GM13977 (cell line): ENCODE results near the gene GALNT18.

Source experiments
- DNase-seq: peaks from one replicate; pipeline ENCODE4 v3.0.0; 2012; ENCODE audit warnings: low spot score
- in situ Hi-C: fragments of 300-500 bp; cut with MboI; formaldehyde crosslinking; loops from one replicate; pipeline ENCODE4 v1.12.0; 2022; ENCODE audit warnings: low sequenced_read_pairs, low pct_unique_long_range_greater_than_20kb, mixed read lengths, inconsistent platforms; ENCODE audit not compliant: unreplicated experiment
- TF ChIP-seq, protein P1 (sequence below): IDR thresholded peaks from 2 replicates; pipeline ENCODE4 v1.5.1; 2012; ENCODE audit warnings: mild to moderate bottlenecking, control low read depth; ENCODE audit not compliant: insufficient read depth; ENCODE audit errors: extremely low read depth, missing control alignments

Gene GALNT18

DNA sequence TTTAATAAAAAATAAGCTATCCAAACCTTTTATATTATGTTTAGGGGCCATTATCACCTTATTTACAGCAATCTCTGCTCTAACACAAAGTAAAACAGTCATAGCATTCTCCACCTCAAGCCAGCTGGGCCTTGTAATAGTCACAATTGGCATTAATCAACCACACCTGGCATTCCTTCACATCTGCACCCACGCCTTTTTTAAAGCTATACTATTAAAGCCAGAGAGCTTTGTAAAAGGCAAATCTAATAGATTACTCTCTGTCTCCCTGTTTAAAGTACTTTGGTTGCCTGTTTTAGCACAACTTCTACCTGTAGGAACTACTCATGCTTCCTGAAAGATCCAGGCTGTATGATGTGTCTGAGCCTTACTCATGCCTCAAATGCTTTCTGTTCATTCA, 381.8 kb downstream of the GALNT18 start:
- no peak for DNase-seq
- TF ChIP-seq, protein P1, sequence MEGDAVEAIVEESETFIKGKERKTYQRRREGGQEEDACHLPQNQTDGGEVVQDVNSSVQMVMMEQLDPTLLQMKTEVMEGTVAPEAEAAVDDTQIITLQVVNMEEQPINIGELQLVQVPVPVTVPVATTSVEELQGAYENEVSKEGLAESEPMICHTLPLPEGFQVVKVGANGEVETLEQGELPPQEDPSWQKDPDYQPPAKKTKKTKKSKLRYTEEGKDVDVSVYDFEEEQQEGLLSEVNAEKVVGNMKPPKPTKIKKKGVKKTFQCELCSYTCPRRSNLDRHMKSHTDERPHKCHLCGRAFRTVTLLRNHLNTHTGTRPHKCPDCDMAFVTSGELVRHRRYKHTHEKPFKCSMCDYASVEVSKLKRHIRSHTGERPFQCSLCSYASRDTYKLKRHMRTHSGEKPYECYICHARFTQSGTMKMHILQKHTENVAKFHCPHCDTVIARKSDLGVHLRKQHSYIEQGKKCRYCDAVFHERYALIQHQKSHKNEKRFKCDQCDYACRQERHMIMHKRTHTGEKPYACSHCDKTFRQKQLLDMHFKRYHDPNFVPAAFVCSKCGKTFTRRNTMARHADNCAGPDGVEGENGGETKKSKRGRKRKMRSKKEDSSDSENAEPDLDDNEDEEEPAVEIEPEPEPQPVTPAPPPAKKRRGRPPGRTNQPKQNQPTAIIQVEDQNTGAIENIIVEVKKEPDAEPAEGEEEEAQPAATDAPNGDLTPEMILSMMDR, result no peak
- in situ Hi-C loops, result no loop called here

DNA sequence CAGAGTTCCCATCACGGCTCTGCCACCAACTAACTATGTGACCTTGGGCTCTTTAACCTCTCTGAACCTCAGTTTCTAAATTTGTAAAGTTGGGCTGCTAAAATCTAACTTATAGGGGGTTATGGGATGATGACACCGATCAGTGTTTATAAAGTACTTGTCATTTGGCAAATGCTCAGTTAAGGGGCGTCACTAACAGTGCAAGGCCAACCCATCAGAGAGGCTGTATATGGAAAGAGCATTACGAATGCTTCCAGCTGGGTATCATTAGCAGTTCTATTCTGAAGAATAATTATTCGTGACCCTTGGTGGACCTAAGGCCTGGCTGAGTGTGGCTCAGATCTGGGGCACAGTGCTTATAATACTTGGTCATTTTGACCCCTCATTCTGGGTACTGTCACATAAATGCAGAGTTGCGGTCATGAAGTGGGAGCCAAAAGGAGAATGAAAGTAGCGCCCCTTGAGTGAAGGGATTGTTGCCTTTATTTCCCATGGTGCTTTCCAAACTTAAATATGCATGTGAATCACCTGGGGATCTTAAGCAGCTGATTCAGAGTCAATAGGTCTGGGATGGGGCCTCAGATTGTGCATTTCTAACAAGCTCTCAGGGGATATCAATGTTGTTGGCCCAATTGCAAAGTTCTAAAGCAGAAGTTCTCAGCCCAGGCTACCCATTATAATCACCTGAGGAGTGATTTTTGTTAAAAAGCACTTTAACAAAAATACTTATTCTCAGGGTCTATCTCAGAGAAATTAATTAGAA, 384.6 kb downstream of the GALNT18 start:
- TF ChIP-seq, protein P1, result no peak
- DNase-seq, result no peak
- in situ Hi-C loops, result no loop called here

DNA sequence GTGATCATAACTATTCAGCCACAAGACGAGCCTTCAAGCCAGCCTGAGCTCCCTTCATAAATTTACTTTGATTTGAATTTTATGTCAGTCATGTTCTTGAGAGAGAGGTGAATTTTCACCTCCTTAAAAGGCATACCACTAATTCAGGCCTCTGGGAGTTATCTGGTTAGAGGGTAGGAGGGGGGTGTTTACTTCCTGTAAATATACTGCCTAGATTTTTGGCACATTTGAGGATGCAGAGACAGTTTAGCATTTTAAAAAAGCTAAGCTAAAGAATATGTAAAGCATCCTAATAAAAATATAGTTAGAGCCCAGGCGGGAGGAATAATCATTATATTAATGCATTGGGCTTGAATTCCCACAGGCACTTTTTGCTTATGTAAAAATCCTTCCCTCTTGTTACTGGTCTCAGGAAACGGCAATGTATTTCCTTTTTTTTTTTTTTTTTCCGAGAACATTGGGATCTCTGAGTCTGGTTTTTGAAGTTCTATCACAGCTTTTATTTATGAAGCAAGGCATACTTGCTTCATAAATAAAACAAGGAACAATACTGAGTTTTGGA, 385.2 kb downstream of the GALNT18 start:
- in situ Hi-C loops, result no loop called here
- DNase-seq, result no peak
- TF ChIP-seq, protein P1, result no peak

DNA sequence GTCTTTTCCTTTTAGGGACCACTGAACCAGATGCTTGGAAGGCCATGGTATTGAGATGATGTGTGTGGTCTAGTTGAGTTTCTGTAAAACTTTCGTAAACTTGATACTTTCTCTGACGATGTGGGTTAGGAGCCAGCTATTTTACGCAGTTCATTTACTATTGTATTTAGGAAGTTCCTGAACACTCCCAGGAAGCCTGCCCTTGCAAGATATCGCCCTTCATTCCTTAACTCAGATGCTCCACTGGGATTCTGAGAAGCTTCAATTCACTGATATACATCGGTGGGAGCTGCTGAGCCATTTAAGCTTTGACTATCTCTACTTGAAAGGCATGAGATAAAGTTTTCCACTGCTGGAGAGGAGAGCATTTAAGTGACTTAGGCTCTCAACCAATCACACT, 390.0 kb downstream of the GALNT18 start:
- TF ChIP-seq, protein P1, result no peak
- no peak for DNase-seq
- in situ Hi-C loops, result no loop called here

DNA sequence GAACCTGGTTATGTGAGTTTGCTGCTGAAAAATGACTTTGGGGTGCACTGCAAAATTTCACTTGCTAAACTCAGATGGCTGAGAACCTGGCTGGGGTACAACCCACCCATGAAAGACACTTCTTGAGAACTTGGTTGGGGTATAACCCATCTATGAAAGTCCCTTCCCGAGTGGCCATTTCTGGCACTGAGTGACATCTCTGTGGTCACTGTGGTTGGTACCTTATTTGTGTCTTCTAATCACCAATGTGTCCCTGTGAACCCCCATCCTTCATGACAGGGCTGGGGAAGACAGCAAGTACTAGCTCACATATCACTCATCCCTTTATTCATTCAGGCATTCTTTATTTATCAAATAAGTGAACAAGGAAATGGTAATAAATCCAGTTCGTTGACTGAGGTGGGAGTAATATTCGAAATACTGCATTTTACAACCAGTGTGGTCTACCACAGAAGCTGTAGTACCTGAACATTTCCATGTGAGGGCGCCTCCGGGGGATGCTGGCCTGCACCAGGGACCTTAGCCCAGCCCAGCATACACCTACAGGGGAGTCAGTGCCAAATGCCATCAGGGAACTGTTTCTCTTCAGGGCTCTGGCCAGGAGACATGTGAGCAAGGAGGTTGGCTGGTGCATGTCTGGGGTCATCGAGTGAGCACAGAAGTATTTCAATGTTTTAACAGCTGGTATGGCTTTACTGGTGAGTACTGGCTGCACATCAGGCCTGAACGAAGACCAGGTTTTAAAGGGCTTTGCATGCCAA, 390.8 kb downstream of the GALNT18 start:
- TF ChIP-seq, protein P1, result peak; percentile 47
- in situ Hi-C loops, result no loop called here
- DNase-seq, result peak; percentile 44

DNA sequence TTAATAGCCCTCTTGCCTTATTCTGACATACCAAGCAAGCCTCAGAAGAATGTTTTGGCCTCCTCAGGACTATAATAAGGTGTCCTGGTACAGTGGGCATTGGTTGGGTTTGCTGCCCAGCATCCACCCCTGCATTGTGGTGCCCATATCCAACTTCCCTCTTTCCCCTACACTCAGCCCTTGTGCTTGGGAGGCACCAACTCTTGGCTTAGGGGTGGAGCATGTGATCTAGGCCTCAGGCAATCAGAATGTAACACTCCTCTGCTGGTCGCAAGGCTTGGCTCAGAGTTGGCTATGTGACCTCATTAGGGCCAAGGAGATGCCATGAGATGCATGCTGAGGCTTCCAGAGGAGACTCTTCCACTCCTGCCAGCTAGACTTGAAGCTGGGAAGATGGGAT, 391.7 kb downstream of the GALNT18 start:
- TF ChIP-seq, protein P1, result no peak
- DNase-seq, result no peak
- in situ Hi-C loops, result no loop called here
